ENCODE results near the gene CLEC4D. TPM values are rescaled to one million over a fixed set of nuclear protein-coding genes. Genes with fewer than 3 reads are reported as not detected.
"Not testable (repeated sequence)": the region's sequence is repeated elsewhere in the genome, so short reads cannot be mapped to it uniquely, and the experiment has no call there.

The CLEC4D gene
- total RNA-seq, 1 donor from 2014 or later: not detected

DNA sequence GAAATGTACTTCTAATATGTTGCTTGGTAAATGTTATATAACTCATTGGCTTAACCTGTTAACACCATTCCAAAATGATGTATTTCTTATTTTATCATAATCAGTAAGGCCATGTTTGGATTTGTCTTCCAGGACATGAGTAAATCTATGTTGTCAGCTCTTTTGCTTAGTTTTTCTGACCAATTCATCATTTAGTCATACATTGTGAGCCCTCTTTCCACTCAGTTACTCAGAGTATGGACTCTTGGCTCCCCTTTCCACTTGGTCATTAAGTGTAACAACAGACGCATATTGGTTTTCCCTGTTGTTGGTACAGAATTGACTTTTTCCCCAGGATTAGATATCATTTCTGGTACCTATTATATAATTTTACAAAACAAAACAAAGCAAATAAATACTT lies 9.0 kb upstream of the CLEC4D start:
- H3K4me1 Mint-ChIP-seq: peaks cover 4% of the 10 kb centered on the region
- intact Hi-C loops (cut with micrococcal nuclease): no loop called here
- peaks cover 36% of the 10 kb centered on the region for H3K27me3 Mint-ChIP-seq
- no peak for DNase-seq
- H3K36me3 Mint-ChIP-seq (ENCODE audit: low read depth): no peaks in the 10 kb centered on the region
- H3K4me3 Mint-ChIP-seq: no peak overlapping the region
- H3K9me3 Mint-ChIP-seq: no peaks in the 10 kb centered on the region
- H3K27ac Mint-ChIP-seq: no peak overlapping the region

DNA sequence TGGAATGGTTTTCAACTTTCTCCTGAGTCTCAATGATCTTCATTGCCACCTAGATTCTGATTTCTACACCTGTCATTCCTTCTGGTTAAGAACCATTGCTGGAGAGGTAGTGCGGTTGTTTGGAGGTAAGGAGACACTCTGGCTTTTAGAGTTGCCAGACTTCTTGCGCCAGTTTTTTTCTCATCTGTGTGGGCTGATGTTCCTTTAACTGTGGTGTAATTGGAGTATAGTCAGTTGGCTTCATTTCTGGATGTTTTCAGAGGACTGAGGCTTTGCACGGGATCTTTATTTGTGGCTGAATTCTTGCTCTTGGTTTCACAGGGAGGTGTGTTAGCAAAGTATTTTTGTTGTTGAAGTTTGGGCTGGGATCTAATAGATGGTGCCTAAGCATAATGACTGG lies 5.7 kb upstream of the CLEC4D start:
- Mint-ChIP-seq H3K9me3 (no peaks in the 10 kb centered on the region), H3K27ac (no peak overlapping the region), H3K4me1 (no peaks in the 10 kb centered on the region), H3K36me3 (ENCODE audit: low read depth) (no peaks in the 10 kb centered on the region), H3K4me3 (no peak overlapping the region), H3K27me3 (peaks cover 42% of the 10 kb centered on the region)
- no peak for DNase-seq
- intact Hi-C loops (cut with micrococcal nuclease): no loop called here

DNA sequence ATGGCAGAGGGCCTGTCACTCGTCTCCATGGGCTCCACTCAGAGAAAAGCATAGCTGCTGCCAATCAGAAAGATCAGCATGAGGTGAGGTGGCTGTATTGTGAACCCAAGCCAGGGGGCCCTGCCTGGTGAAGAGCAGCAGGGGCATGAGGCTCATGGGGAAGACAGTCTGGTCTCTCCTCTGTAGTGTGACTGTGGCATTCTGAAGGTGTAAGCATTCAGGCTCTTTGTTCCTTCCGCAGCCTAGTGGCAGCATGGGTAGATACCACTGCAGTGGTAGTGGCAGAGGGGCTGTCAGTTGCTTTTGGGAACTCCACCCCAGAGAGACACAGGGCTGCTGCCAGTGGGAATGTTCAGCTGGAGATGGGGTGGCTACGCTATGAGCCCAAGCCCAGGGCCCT lies 5.1 kb upstream of the CLEC4D start:
- H3K27ac Mint-ChIP-seq: no peak overlapping the region
- intact Hi-C loops (cut with micrococcal nuclease): no loop called here

DNA sequence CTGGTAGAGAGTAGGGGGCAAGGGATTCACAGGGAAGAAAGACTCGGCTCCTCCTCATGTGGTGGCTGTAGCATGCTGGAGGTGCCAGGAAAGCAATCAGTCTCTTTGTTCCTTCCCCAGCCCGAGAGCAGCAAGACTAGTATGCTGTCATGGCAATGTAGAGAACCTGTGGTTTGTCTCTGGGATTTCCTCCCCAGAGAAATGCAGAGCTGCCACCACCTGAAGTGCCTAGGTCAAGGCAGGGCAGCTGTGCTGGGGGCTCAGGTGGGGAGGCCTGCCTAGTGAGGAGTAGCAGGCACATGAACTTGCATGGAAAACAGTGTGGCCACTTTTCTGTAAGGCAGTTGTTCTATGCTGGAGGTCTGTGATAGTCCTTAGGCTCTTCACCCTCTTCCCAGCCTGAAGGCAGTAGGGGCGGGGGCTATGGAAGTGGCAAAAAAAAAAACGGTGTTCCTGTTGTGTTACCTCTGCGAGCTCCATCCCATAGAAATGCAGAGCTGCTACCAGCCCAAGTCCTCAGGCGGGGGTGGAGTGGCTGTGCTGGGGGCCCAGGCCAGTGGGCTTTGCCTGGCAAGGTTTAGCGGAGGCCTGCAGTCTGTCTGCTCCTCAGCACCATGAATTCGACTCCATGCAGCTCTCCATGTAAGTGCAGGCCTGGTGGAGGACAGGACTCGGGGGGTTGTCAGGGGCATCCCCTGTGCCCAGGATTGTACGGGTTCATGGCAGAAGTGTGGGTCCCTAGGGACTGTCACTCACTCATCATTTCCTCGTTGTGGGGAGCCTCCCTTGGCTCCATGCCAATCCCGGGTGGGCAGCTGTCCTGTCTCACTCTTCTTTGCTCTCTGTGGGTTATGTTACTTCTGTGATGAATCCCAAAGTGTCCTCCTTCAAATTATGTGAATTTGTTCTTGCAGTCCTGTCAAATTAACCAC lies 4.1 kb upstream of the CLEC4D start:
- intact Hi-C loops (cut with micrococcal nuclease): no loop called here

More for the DNA sequence above, 5.1 kb upstream of the CLEC4D start:
- no peaks in the 10 kb centered on the region for H3K4me1 Mint-ChIP-seq
- H3K9me3 Mint-ChIP-seq: no peaks in the 10 kb centered on the region
- H3K36me3 Mint-ChIP-seq (ENCODE audit: low read depth): no peaks in the 10 kb centered on the region
- peaks cover 42% of the 10 kb centered on the region for H3K27me3 Mint-ChIP-seq
- H3K4me3 Mint-ChIP-seq: no peak overlapping the region
- no peak for DNase-seq

DNA sequence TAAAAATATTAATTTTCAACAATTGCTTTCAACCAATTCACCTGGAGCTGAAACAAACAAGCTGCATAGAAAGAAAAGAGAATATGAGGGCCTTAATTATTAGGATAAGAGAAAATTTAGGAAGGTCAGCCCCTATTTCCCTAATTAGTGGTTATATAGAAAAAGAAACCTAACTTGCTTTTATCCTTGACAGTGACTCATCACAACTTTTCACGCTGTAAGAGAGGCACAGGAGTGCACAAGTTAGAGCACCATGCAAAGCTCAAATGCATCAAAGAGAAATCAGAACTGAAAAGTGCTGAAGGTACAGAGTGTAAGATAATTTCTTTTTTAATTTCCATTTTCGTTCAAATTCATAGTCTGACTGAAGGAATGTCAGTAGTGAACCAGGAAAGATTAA lies 4.7 kb downstream of the CLEC4D start:
- Mint-ChIP-seq H3K27ac (no peak overlapping the region), H3K27me3 (peaks cover 41% of the 10 kb centered on the region), H3K9me3 (no peaks in the 10 kb centered on the region), H3K36me3 (ENCODE audit: low read depth) (no peaks in the 10 kb centered on the region), H3K4me3 (no peak overlapping the region), H3K4me1 (no peaks in the 10 kb centered on the region)
- intact Hi-C loops (cut with micrococcal nuclease): no loop called here
- no peak for DNase-seq

More for the DNA sequence above, 4.1 kb upstream of the CLEC4D start:
- Mint-ChIP-seq H3K27me3 (peaks cover 45% of the 10 kb centered on the region), H3K4me3 (no peak overlapping the region), H3K36me3 (ENCODE audit: low read depth) (no peaks in the 10 kb centered on the region), H3K9me3 (no peaks in the 10 kb centered on the region), H3K4me1 (no peaks in the 10 kb centered on the region), H3K27ac (no peak overlapping the region)
- DNase-seq: no peak

DNA sequence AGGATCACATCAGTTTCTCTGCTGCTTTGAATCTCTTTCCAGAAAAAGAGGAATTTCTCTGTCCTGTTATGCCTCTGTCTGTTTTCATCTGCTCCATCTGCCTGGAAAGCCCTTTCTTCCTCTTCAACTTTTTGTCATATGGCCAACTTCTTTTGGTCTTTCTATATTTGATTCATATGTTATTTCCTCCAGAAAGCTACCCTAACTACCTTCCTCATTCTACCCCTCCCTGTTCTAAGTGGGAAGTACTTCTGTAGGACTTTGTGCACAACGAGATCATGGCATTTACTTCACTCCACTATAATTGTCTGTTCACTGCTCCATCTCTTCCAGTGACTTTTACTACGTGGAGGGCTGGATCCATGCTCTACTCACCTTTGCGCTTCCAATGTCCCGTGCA lies 5.9 kb downstream of the CLEC4D start:
- Mint-ChIP-seq H3K27ac (no peak overlapping the region), H3K9me3 (peaks cover 2% of the 10 kb centered on the region), H3K4me3 (no peak overlapping the region), H3K4me1 (no peaks in the 10 kb centered on the region), H3K36me3 (ENCODE audit: low read depth) (no peaks in the 10 kb centered on the region), H3K27me3 (peaks cover 41% of the 10 kb centered on the region)
- DNase-seq: no peak
- intact Hi-C loops (cut with micrococcal nuclease): no loop called here

DNA sequence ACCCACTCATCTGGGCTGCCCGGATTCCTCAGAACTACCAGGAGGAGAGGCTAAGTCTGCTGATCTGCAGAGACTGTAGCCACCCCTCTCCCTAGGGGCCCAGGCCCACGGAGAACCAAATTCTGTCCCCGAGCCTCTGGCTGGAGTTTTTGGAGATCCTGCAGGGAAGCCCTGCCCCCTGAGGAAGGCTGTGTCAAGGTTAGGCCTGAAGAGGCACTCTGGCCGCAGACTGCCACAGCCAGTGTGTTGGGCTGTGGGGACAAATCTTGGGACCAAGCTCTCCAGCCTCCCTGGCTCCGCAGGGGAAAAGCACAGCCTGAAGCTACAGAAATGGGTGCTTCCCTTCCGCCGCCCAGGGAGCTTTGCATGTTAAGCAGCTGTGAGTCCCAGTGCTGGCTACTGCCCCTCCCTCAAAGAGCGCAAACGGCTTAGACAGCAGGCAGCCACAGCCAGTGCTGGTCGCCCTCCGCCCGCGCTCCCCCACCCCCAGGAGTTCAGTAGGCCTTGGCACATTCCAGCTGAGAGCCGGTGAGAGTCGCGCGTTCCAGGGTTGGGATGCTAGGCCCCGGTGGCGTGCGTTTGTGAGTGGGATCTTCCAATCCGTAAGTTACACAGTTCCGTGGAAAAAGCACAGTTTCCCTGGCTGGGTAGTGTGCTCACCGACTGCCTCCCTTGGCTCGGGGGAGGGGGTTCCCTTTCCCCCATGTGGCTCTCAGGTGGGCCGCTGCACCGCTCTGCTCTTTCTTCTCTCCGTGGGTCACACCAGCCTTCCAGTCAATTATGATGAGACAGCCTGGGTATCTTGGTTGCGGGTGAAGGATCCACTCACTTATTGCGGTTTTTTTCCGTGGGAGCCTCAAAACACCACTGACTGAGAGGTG lies 14.2 kb downstream of the CLEC4D start:
- Mint-ChIP-seq H3K4me3 (no peak overlapping the region), H3K4me1 (no peaks in the 10 kb centered on the region), H3K27me3 (peaks cover 31% of the 10 kb centered on the region), H3K36me3 (ENCODE audit: low read depth) (no peaks in the 10 kb centered on the region), H3K27ac (peak overlapping the region; percentile 6), H3K9me3 (peaks cover 8% of the 10 kb centered on the region)
- no peak for DNase-seq
- intact Hi-C loops (cut with micrococcal nuclease): no loop called here

DNA sequence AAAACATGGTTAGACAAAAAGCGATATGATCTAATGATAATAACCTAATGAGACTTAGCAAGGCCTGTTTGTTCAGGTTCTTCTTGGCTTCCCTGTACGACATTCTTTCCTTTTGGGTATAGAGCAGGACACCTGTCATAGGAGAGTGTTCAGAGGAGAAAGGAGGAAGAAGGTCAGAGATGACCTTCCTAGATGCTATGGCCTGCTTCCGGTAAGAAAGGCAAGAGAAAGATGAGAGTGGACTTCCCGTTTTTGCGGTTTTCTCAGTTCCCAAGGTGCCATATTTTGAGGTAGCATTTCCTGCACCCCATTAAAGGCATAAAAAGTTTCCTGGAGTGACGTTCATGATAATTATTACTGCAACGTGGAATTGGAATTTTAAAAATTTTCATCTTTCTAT lies 18.7 kb downstream of the CLEC4D start:
- no peak overlapping the region for H3K27ac Mint-ChIP-seq
- no peaks in the 10 kb centered on the region for H3K4me1 Mint-ChIP-seq
- no peaks in the 10 kb centered on the region for H3K9me3 Mint-ChIP-seq
- no peak for DNase-seq
- no peaks in the 10 kb centered on the region for H3K36me3 Mint-ChIP-seq (ENCODE audit: low read depth)
- H3K27me3 Mint-ChIP-seq: peaks cover 23% of the 10 kb centered on the region
- H3K4me3 Mint-ChIP-seq: no peak overlapping the region
- intact Hi-C loops (cut with micrococcal nuclease): no loop called here

DNA sequence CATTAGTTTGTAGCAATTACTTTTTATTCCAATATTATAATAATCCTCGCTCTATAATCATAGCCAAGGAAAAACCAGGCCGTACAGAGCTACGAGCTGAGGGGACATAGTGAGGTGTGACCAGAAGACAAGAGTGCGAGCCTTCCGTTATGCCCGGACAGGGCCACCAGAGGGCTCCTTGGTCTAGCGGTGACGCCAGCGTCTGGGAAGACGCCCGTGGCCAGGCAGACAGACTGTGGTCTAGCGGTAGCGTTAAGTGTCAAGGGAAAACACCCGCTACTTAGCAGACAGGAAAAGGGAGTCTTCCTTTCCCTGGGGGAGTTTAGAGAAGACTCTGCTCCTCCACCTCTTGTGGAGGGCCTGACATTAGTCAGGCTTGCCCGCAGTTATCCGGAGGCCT lies 24.5 kb downstream of the CLEC4D start:
- H3K4me1 Mint-ChIP-seq; intact Hi-C loops (cut with micrococcal nuclease); H3K36me3 Mint-ChIP-seq (ENCODE audit: low read depth); H3K9me3 Mint-ChIP-seq; DNase-seq; H3K27ac Mint-ChIP-seq; H3K4me3 Mint-ChIP-seq: not testable (repeated sequence)
- peaks cover 39% of the 10 kb centered on the region for H3K27me3 Mint-ChIP-seq

DNA sequence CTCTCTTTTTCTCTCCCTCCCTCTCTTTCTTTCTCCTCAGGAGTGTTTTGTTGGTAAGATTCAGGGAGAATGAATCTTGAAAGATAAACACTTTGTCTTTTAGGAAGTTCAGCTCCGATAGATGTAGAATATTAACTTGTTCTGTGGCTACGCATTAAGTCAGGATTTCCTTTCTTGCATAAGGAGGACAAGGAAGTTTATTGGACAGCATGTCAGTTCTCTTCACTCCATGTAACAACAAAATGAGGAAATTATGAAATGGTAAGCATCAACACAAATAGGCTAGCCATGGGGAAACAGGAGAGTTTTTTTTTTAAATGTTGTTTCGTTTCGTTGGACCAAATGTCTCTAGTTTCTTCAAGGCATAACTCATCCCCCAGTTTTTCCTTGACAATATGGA lies 27.5 kb downstream of the CLEC4D start, which contains the start of gene CLEC4E:
Gene CLEC4E (minus strand): TSS at position 75 of the 400 bp plus-strand sequence. CDS start 108 bp downstream, outside the sequence.
- H3K4me3 Mint-ChIP-seq; H3K9me3 Mint-ChIP-seq; H3K4me1 Mint-ChIP-seq; H3K27ac Mint-ChIP-seq; DNase-seq; H3K36me3 Mint-ChIP-seq (ENCODE audit: low read depth): not testable (repeated sequence)
- H3K27me3 Mint-ChIP-seq: peaks cover 31% of the 10 kb centered on the region
- intact Hi-C loops (cut with micrococcal nuclease): loop anchor here (5.0 kb wide), 1 partner anchor 66 kb away; no protein-coding TSS in a partner anchor

DNA sequence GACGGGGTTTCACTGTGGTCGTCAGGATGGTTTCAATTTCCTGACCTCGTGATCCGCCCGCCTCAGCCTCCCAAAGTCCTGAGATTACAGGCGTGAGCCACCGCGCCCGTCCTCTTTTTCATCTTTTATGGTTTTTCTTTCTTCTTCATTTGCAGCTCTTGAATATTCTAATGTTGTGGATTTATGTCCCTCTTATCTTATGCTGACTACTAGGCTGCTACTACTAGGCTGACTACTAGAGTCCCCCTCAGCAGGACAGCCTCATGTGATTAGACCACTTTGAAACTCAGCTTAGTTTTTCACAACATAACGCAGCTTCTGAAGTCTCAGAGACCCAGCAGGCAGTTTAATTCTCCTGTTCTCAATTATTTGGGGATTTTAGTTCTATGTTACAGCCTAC lies 28.3 kb downstream of the CLEC4D start:
- no peaks in the 10 kb centered on the region for H3K9me3 Mint-ChIP-seq
- H3K27ac Mint-ChIP-seq: no peak overlapping the region
- H3K4me1 Mint-ChIP-seq: peaks cover 2% of the 10 kb centered on the region
- no peak for DNase-seq
- no peak overlapping the region for H3K4me3 Mint-ChIP-seq
- H3K27me3 Mint-ChIP-seq: peaks cover 33% of the 10 kb centered on the region
- H3K36me3 Mint-ChIP-seq (ENCODE audit: low read depth): no peaks in the 10 kb centered on the region
- intact Hi-C loops (cut with micrococcal nuclease): loop anchor here (5.0 kb wide), 1 partner anchor 66 kb away; no protein-coding TSS in a partner anchor

DNA sequence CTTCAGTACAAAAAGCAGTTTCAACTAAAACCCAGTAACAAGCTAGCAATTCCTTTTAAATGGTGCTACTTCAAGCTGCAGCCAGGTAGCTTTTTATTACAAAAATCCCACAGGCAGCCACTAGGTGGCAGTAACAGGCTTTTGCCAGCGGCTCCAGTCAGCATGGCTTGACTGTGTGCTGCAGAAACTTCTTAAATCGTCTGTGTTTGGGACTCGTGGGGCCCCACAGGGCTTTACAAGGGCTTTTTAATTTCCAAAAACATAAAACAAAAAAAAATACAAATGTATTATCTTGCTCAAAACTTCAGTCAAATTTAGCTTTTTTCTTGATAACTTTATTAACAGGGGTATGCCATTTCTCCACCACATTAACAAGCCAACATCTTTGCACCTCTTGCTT lies 31.0 kb downstream of the CLEC4D start:
- intact Hi-C loops (cut with micrococcal nuclease): loop anchor here (1.0 to 5.0 kb wide), 3 partner anchors 63 to 505 kb away; no protein-coding TSS in a partner anchor
- Mint-ChIP-seq H3K9me3 (no peaks in the 10 kb centered on the region), H3K4me1 (peaks cover 2% of the 10 kb centered on the region), H3K27ac (no peak overlapping the region), H3K36me3 (ENCODE audit: low read depth) (no peaks in the 10 kb centered on the region), H3K4me3 (no peak overlapping the region), H3K27me3 (peaks cover 42% of the 10 kb centered on the region)
- DNase-seq: peak; percentile 92

DNA sequence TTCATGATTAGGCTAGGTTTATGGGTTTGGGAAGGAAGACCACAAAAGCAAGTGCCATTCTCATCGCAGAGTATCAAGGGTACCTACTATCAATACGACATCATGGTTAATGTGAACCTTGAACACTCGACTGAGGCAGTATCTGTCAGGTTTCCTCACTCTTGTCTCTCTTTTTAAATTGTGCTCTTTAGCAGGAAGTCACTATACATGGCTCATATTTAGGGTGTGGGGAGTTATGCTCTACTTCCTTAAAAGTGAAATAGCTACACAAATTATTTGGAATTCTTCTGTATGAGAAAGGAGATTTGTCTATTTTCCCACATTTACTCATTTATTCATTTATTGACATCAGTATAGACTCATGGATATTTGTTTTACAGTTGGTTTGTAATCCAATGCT lies 33.3 kb downstream of the CLEC4D start:
- Mint-ChIP-seq H3K4me3 (no peak overlapping the region), H3K9me3 (no peaks in the 10 kb centered on the region), H3K27me3 (peaks cover 26% of the 10 kb centered on the region), H3K4me1 (no peaks in the 10 kb centered on the region), H3K36me3 (ENCODE audit: low read depth) (no peaks in the 10 kb centered on the region), H3K27ac (no peak overlapping the region)
- intact Hi-C loops (cut with micrococcal nuclease): no loop called here
- DNase-seq: no peak

DNA sequence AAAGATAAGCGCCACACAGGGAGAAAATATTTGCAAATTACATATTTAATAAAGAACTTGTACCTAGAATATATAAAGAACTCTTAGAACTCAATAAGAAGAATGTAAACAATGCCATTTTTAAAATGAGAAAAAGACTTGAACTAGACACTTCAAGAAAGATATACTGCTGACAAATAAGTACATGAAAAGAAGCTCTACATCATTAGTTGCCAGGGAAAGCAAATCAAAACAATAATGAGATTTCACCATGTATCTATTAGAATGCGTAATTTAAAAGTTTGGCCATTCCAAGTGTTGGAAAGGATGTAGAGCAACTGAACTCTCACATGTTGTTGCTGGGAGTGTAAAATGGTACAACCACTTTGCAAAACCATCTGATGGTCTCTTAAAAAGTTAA lies 34.3 kb downstream of the CLEC4D start:
- H3K9me3 Mint-ChIP-seq: no peaks in the 10 kb centered on the region
- intact Hi-C loops (cut with micrococcal nuclease): no loop called here
- peaks cover 27% of the 10 kb centered on the region for H3K27me3 Mint-ChIP-seq
- no peak overlapping the region for H3K27ac Mint-ChIP-seq
- no peaks in the 10 kb centered on the region for H3K36me3 Mint-ChIP-seq (ENCODE audit: low read depth)
- no peaks in the 10 kb centered on the region for H3K4me1 Mint-ChIP-seq
- no peak for DNase-seq
- no peak overlapping the region for H3K4me3 Mint-ChIP-seq

Measured in activated CD4-positive, alpha-beta T cell treated with anti-CD3 and anti-CD28 coated beads, Interleukin-2, amount 10 ng/mL, durations not matched to agents 24 days and 14 days (primary cell).